ENCODE measurements around the gene ACTN1.
A peak's percentile ranks its signal among the peaks of the same experiment; 100 is the strongest.

ACTN1 gene

DNA sequence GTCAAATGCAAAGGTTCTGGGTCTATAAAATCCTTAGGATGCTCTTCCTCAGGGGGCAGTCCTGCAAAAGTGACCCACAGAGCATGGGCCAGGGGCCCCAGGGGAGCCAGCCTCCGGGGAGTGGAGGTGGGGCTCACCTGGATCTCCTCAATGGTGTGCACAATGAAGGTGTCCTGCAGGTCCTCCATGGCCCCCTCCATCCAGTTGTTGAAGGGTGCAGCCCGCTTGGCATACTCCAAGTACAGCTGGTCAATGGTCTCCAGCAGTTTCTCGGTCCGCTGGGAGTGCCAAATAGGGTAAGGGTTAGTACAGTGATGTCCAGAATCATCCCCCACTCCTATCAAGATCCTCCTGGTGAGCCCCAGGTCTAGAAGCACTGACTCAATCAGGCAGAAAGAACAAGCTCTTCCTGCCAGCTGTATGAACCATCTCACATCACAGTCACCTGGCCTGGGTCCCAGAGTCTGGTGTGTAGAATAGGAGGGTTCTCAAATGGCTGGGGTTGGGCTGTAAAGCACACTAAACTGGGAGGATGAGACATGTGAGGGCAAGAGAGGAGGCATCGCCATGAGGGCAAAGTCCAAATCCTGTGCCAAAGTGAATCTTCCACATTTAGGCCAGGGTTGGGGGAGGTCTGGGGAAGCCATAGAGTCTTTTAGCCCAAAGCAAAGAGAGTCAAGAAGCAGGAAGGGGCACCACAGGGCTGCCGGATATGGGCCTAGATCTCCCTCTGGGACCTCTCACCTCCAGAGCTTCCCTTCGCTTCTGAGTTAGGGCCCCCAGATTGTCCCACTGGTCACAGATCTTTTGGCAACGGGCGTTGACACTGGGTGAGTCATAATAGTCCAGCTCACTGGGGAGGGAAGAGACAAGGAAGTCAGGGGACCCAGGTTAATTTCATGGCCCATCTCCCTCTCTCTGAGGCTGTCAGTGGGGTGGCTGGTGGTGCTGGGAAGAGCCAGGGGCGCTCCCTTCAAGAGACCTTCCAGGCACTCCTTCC is 94.8 kb downstream of the ACTN1 start:
- DNase-seq, result peak; percentile 91

DNA sequence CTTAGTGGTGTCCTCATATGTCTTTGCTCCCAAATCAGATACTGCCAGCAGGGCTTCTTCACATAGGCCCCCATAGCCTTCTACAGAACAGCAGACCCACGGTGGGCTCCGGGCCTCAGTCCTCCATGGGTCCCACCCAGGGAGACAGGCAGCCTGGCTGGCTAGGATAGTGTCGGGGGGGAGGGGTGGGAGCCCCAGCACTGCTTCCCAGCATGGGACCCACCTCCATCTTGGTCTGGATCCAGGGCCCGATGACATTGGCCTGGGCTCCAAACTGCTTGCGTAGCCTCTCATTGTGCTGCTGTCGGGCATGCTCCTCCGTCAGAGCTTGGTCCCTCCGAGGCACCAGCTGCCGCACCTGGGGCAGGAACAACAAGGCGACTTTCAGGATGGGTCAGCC is 96.9 kb downstream of the ACTN1 start:
- DNase-seq, result no peak

- no peak for DNase-seq
Observed at GRCh38 chr14:68881396-68881795, 97.7 kb downstream of the ACTN1 start.

GRCh38 chr14:68880581-68881105 is 98.5 kb downstream of the ACTN1 start:
- no peak for DNase-seq

GRCh38 chr14:68879841-68880575 is 99.1 kb downstream of the ACTN1 start:
- no peak for DNase-seq

- DNase-seq, result no peak
Observed at GRCh38 chr14:68879321-68879781, 99.8 kb downstream of the ACTN1 start.

GRCh38 chr14:68878908-68879307 is 100.2 kb downstream of the ACTN1 start:
- no peak for DNase-seq

GRCh38 chr14:68877993-68878575 is 101.0 kb downstream of the ACTN1 start:
- DNase-seq, result no peak

- no peak for DNase-seq
Observed at GRCh38 chr14:68876976-68877375, 102.1 kb downstream of the ACTN1 start.

GRCh38 chr14:68874746-68875155 is 104.4 kb downstream of the ACTN1 start:
- DNase-seq, result no peak

DNA sequence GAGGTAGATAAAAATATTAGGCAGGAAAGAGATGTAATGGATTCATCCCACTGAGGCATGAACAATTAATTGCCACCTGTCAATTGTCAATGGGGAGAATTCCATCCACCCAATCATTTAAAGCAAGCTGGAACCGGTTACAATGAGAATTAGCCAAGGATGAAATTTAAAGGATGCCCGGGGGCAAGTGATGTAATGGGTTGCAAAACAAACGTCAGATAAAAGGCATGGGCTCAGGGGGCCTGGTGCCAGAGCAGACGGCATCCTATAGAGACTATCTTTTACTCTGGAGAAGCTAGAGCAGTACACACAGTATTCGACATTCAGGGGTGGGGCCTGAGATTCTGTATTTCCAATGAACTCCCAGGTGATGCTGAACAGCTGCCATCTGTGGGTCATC is 105.7 kb downstream of the ACTN1 start:
- DNase-seq, result peak; percentile 42

- no peak for DNase-seq
Observed at GRCh38 chr14:68871392-68871791, 107.7 kb downstream of the ACTN1 start.

DNA sequence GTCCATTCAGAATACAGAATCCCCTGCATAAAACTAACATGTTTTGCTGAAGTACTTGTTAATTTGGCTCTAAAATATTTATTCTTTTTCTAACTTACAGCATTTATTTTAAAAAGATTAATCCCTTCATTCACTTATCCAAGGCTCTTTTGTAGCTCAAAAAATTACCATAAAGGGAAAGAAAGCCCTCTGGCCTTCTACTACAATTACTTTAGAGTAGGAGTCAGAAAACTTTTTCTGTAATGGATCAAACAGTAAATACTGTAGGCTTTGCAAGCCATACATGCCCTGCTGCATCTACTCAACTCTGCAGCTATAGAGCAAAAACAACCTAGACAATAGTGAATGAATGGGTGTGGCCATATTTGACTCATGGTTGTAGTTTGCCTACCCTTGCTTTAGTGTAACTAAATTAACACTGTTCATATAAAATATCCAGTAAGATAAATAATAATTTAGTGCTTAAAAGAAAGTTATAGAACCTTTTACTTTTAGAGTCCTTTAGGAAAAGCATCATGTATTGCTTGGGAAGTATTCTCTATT is 112.0 kb downstream of the ACTN1 start:
- no peak for DNase-seq

- no peak for DNase-seq
Observed at GRCh38 chr14:68865542-68865941, 113.6 kb downstream of the ACTN1 start.

DNA sequence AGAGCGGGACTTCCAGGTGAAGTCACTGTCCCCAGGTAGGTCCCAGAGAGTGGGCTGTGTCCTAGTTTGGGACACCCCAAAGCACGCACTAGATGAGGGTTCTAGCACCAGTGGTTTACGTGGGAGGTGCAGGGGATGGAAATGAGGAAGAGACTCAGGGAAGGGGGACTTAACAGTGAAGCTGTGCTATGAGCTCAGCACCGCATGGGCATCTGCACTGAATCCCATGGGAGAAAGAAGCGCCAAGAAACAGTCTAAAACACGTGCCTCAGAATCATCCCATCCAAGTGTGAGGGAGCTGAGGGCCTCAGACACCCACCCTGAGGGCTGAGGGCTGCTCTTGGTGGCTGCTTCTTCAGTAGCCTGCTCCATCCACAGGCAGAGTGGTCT is 114.7 kb downstream of the ACTN1 start:
- DNase-seq, result no peak

DNA sequence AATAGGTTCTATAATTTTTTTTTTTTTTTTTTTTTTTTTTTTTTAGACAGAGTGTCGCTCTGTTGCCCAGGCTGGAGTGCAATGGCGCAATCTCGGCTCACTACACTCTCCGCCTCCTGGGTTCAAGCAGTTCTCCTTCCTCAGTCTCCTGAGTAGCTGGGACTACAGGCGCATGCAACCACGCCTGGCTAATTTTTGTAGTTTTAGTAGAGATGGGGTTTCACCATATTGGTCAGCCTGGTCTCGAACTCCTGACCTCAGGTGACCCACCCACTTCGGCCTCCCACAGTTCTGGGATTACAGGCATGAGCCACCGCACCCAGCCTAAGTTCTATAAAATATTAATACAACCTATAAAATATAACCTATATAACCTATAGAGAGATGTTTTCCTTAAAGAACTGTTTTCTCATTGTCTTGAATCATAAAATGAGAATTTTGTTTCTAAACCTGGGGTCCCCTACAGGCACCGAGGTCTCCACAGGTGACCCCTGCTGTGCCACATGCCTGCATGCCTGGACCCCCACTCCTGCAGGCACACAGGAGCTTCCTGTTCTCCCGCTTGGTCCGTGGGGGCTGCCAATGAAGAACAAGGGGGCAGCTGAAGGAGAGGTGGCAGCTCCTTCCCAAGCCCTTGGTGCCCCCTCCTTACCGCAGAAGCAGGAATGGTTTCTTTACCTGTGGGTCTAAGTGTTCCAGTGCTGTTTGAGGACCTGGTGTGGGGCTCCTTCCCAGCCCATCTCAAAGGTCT is 115.3 kb downstream of the ACTN1 start:
- DNase-seq, result no peak

GRCh38 chr14:68862954-68863594 is 116.0 kb downstream of the ACTN1 start:
- peak; percentile 86 for DNase-seq

GRCh38 chr14:68860771-68861170 is 118.3 kb downstream of the ACTN1 start:
- DNase-seq, result no peak

DNA sequence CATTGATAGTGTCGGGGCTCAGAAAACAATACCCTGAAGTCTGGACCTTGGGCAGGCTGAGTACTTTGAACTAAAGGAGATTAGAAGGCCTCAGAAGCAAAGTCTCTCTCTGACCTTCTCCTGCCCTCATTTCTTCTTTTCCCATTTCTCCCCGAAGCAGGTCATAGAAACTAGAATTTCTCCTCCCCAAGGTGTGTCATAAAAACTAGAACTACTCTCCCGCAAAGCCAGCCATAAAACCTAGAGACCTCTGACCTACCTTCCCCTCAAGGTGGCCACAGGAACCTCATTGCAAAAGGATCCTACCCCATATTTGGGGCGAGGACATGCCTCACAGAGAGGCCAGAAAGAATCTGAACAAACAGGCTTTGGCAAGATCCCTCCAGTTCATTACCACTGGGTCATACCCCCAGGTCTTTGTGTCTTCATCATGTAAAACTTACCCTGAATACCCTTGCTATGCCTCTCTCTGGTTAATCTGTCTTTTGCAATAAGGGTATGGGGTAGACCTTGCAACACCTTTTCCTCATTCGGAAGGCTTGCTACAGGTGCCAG is 121.5 kb downstream of the ACTN1 start:
- no peak for DNase-seq

GRCh38 chr14:68856572-68856971 is 122.5 kb downstream of the ACTN1 start:
- DNase-seq, result no peak

GRCh38 chr14:68854421-68854820 is 124.7 kb downstream of the ACTN1 start:
- DNase-seq, result no peak

All from NCI-H1694 treated with DMSO at 0.1 percent for 48 hours (cell line).